Stimulated activated CD4-positive, alpha-beta T cell treated with anti-CD3 and anti-CD28 coated beads, TNF-alpha, amount 100 ng/mL, for 4 hours (primary cell): ENCODE data around the gene TBC1D4.
"Not testable (repeated sequence)": the region's sequence is repeated elsewhere in the genome, so short reads cannot be mapped to it uniquely, and the experiment has no call there.

Experiments used
- DNase-seq, 3 experiments: peaks; one replicate each; pipeline ENCODE4 v3.0.0-alpha.2; 2020; ENCODE audit warnings: low read depth in 3 of 3

TBC1D4 gene

GRCh38 chr13:75455962-75456361 is 26.0 kb downstream of the TBC1D4 start:
- no peak for DNase-seq

GRCh38 chr13:75454497-75454896 is 27.5 kb downstream of the TBC1D4 start:
- no peak for DNase-seq

DNA sequence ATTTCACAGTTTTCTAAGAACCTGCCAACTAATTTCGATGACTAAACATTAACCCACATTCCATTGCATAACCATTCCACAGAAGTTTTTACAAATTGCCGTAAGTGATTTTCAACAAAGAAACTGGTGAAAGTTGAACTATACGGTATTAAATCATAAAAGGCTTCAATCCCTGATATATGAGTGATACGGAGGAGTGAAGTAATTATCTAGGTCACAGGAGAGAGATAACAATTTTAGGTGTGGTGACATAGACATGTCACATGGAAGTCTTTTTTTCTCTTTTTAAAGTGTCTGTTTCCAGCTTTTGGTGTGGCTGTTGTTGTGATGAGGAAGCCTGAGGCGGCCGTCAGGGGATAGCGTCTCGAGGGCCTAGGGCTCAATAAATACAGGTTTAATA is 29.4 kb downstream of the TBC1D4 start:
- no peak for DNase-seq

GRCh38 chr13:75447493-75447892 is 34.5 kb downstream of the TBC1D4 start:
- no peak for DNase-seq

GRCh38 chr13:75446874-75447273 is 35.1 kb downstream of the TBC1D4 start:
- DNase-seq, result no peak

- DNase-seq, result no peak
Measured at GRCh38 chr13:75445717-75446499, 36.1 kb downstream of the TBC1D4 start.

DNA sequence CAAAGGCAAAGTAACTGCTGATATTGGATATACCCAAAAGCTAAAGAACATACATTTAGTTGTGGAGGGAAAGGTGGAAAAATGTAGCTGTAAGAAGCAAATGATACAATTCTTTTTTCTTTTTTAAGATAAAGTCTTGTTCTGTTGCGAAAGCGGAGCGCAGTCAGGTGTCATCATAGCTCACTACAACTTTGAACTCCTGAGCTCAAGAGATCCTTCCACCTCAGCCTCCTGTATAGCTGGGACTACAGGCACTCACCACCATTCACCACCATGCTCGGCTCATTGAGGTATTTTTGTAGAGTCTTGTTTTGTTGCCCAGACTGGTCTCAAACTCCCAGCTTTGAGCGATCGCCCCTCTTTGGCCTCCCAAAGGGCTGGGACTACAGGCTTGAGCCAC is 38.0 kb downstream of the TBC1D4 start:
- no peak for DNase-seq

GRCh38 chr13:75443356-75443958 is 38.5 kb downstream of the TBC1D4 start:
- no peak for DNase-seq

DNA sequence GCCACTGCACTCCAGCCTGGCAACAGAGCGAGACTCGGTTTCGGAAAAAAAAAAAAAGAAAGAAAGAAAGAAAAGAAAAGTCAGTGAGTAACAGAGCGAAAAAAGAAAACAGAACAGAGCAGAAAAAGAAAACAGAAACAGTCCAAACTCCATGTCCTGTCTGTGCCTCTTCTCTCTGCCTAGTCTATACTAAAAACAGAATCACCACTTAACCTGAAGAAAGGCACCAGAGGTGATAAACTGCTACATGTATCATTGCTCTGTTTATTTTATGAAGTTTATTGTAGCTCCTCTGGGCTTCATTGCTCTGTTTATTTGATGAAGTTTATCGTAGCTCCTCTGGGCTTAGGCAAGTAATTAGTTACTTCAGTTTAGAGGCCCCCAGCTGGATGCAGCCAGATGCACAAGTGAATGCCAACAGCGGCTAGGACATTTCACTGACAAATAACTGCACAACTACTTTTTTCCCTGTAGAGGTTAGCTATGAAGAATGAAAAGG is 39.2 kb downstream of the TBC1D4 start:
- no peak for DNase-seq

GRCh38 chr13:75440100-75440499 is 41.9 kb downstream of the TBC1D4 start:
- DNase-seq, result no peak

GRCh38 chr13:75437582-75438318 is 44.2 kb downstream of the TBC1D4 start:
- no peak for DNase-seq

DNA sequence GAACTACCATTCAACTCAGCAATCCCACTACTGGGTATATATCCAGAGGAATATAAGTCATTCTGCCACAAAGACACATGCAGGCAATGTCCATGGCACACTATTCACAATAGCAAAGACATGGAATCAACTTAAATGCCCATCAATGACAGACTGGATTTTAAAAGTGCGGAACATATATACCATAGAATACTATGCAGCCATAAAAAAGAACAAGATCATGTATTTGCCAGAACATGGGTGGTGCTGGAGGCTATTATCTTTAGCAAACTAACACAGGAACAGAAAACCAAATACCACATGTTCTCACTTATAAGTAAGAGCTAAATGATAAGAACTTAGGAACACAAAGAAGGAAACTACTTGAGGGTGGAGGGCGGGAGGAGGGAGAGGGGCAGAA is 47.8 kb downstream of the TBC1D4 start:
- not testable (repeated sequence) for DNase-seq

DNA sequence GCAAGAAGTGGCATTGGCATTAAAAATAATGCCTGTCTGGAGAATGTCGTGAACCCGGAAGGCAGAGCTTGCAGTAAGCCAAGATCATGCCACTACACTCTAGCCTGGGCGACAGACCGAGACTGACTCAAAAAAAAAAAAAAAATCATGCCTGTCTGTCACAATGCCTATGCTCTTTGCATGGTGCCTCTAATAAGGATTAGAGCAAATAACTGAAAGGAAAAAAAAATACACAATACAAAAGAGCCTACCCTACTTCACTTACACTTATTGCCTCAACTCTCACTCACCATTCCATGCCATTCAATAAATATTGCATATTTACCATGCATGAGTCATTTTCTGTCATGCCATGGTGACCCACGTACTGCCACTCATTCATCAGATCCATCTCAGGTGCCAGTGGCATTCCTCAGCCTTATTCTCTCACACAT is 49.1 kb downstream of the TBC1D4 start:
- no peak for DNase-seq

- DNase-seq, result no peak
Measured at GRCh38 chr13:75432045-75432444, 49.9 kb downstream of the TBC1D4 start.

DNA sequence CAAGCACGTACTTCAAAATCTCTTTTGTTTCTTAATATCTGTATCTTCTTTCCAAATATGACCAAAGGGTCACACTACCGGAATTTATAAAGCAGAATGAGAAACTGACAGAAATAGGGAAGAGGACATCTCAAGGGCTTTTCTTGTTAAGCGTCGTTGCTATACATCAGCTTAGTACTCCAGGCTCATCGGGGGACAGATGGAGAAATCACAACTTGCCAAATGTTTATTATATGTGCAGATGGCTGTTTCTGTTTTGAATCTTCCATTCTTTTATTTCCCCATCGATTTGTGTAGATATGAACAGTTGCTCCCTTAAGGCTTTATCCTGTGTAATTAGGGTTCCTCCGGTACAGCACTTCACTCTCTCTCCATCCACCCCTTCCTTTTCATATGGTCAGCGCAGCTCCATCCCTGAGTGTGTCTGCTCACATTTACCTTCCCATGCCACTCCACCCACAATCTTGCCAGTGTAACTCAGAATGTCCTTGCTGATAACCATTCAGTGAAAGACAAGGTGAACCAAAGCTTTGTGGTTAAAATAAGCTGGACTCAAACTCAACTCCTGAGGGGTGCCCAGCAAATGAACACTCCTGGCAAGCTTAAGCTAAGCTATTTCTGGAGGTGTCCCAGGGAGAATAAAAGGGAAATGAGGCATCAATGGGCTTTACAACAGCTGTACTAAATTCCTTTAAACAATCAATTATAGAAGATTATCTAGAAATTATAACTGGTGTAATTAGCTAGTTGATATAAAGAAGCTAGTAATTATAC is 51.3 kb downstream of the TBC1D4 start:
- no peak for DNase-seq

- DNase-seq, result no peak
Measured at GRCh38 chr13:75426421-75426820, 55.5 kb downstream of the TBC1D4 start.

- DNase-seq, result no peak
Measured at GRCh38 chr13:75425216-75426009, 56.6 kb downstream of the TBC1D4 start.

GRCh38 chr13:75423946-75424345 is 58.0 kb downstream of the TBC1D4 start:
- DNase-seq, result no peak

GRCh38 chr13:75422028-75422427 is 59.9 kb downstream of the TBC1D4 start:
- DNase-seq, result no peak

- no peak for DNase-seq
Measured at GRCh38 chr13:75421133-75421532, 60.8 kb downstream of the TBC1D4 start.

DNA sequence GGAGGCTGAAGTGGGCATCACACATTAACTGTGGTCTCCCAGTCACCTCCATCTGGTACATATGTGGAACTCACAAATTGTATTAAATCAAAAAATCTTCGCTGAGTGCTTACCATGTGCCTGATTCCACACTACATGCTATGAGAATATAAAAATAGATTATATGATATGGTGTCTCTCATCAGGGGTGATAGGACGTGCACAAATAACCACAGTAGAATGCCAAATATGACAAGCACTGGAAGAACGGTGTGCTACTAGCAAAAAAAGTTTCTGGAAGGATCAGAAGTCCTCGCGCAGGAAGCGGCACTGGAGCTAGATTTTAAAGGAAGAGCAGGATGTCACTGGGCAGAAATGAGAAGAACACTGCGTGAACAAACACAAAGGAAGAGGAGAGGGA is 62.3 kb downstream of the TBC1D4 start:
- DNase-seq, result no peak
